ENCODE measurements around the gene GCM1.

The GCM1 gene

GRCh38 chr6:53133961-53134360 is 14.7 kb downstream of the GCM1 start (continued):
- no peak for TF ChIP-seq PRDM4 (tag by site-specific recombination; IDR thresholded peaks at IDR 0.05)
- TF ChIP-seq ZNF843 (tag by site-specific recombination; IDR thresholded peaks at IDR 0.05), result no peak
- no peak for TF ChIP-seq KLF1 (tag by site-specific recombination; IDR thresholded peaks at IDR 0.05)
- TF ChIP-seq ZNF416 (tag by site-specific recombination; IDR thresholded peaks at IDR 0.05), result no peak
- TF ChIP-seq ZSCAN16 (tag by site-specific recombination; IDR thresholded peaks at IDR 0.05), result no peak
- TF ChIP-seq ZFP37 (tag by site-specific recombination; IDR thresholded peaks at IDR 0.05), result no peak
- no peak for TF ChIP-seq SALL2 (tag by site-specific recombination; IDR thresholded peaks at IDR 0.05; ENCODE audit: borderline replicate concordance)
- no peak for TF ChIP-seq GLI2 (tag by site-specific recombination; IDR thresholded peaks at IDR 0.05; ENCODE audit: borderline replicate concordance, low read depth)
- TF ChIP-seq ZNF16 (tag by site-specific recombination; IDR thresholded peaks at IDR 0.05; ENCODE audit: low read depth), result no peak
- TF ChIP-seq ZNF596 (tag by site-specific recombination; IDR thresholded peaks at IDR 0.05), result no peak
- no peak for TF ChIP-seq ZBTB7A (tag by site-specific recombination; IDR thresholded peaks at IDR 0.05; ENCODE audit: low read depth)

DNA sequence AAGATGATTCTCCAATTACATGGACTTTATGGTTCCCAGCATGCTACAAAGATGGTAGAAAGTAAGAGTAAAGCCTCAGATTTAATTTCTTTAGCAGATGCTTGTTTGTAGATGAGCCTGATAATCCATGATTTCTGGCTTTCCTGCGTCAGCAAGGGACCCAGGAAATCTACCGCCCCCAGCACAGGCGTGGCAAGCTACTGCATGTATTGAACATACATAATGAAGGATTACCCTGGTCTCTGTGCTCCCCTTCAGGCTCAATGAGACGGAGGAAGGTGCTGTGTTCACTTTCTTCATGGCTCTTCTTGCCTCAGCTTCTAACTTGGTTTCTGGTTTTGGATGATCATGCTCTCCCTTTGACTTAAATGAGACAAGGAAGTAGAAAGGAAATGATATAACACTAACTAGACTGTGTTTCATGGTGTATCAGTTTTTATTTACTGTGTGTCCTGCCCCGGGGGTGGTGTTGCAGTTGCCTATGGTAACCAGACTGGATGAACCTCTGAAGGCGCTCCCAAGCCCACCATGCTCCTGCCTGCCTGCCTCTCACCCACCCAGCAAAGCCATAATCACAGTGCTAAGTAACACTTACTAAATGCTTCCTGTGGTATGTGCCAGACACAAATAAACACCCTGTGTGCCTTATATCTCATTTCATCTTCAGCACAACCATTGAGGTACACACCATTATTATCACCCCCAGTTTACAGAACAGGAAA is 17.9 kb downstream of the GCM1 start:
- H3K9me3 ChIP-seq (ENCODE audit: control insufficient read depth, insufficient read depth, low read depth, low read length), result no peaks in the 10 kb centered on the region
- H3K36me3 ChIP-seq (ENCODE audit: control insufficient read depth in 2 of 2, insufficient read depth in 1 of 2, low read length in 2 of 2), result no peaks in the 10 kb centered on the region
- no peaks in the 10 kb centered on the region for H3K4me1 ChIP-seq (ENCODE audit: control insufficient read depth, insufficient read depth, low read length)
- ChIA-PET POLR2A (no interaction called here), CTCF (interaction anchor here (1.6 kb wide), 1 partner anchor 11 kb away, joined by 4 read pairs; no protein-coding TSS in a partner anchor)
- H3K4me3 ChIP-seq (ENCODE audit: low read depth, low read length), result no peak overlapping the region
- no peak overlapping the region for H3K27ac ChIP-seq (ENCODE audit: extremely low read depth, low read depth, low read length)
- TF ChIP-seq, protein P1, sequence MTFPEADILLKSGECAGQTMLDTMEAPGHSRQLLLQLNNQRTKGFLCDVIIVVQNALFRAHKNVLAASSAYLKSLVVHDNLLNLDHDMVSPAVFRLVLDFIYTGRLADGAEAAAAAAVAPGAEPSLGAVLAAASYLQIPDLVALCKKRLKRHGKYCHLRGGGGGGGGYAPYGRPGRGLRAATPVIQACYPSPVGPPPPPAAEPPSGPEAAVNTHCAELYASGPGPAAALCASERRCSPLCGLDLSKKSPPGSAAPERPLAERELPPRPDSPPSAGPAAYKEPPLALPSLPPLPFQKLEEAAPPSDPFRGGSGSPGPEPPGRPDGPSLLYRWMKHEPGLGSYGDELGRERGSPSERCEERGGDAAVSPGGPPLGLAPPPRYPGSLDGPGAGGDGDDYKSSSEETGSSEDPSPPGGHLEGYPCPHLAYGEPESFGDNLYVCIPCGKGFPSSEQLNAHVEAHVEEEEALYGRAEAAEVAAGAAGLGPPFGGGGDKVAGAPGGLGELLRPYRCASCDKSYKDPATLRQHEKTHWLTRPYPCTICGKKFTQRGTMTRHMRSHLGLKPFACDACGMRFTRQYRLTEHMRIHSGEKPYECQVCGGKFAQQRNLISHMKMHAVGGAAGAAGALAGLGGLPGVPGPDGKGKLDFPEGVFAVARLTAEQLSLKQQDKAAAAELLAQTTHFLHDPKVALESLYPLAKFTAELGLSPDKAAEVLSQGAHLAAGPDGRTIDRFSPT (tag by site-specific recombination; IDR thresholded peaks at IDR 0.05), result no peak
- TF ChIP-seq ZNF776 (tag by site-specific recombination; IDR thresholded peaks at IDR 0.05; ENCODE audit: borderline replicate concordance), result no peak
- TF ChIP-seq ZSCAN18 (tag by site-specific recombination; IDR thresholded peaks at IDR 0.05), result no peak
- TF ChIP-seq ZNF202 (tag by site-specific recombination; IDR thresholded peaks at IDR 0.05; ENCODE audit: borderline replicate concordance), result no peak
- TF ChIP-seq, protein P2, sequence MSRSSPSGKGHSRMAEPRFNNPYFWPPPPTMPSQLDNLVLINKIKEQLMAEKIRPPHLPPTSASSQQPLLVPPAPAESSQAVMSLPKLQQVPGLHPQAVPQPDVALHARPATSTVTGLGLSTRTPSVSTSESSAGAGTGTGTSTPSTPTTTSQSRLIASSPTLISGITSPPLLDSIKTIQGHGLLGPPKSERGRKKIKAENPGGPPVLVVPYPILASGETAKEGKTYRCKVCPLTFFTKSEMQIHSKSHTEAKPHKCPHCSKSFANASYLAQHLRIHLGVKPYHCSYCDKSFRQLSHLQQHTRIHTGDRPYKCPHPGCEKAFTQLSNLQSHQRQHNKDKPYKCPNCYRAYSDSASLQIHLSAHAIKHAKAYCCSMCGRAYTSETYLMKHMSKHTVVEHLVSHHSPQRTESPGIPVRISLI (tag by site-specific recombination; IDR thresholded peaks at IDR 0.05), result no peak
- TF ChIP-seq SCRT1 (tag by site-specific recombination; IDR thresholded peaks at IDR 0.05; ENCODE audit: borderline replicate concordance), result no peak
- no peak for TF ChIP-seq MZF1 (tag by site-specific recombination; IDR thresholded peaks at IDR 0.05; ENCODE audit: borderline replicate concordance)
- TF ChIP-seq HOXC10 (CRISPR knock-in tag; IDR thresholded peaks at IDR 0.05), result no peak
- no peak for TF ChIP-seq ZNF239 (tag by site-specific recombination; IDR thresholded peaks at IDR 0.05)
- TF ChIP-seq MEIS1 (CRISPR knock-in tag; IDR thresholded peaks at IDR 0.05; ENCODE audit: borderline replicate concordance), result no peak

Data from HEK293 (cell line).